HepG2 (cell line): Measurements from ENCODE around the gene PAN2. TPM values are rescaled to one million over a fixed set of nuclear protein-coding genes. Genes with fewer than 3 reads are reported as not detected.
"Not testable (repeated sequence)": the region's sequence is repeated elsewhere in the genome, so short reads cannot be mapped to it uniquely, and the experiment has no call there.

Experiments used
- ATAC-seq: fragments of 200-7000 bp; cut with Tn5 transposase; 3 replicates; pipeline ENCODE4 v1.9.1; 2020; ENCODE audit warnings: mild to moderate bottlenecking, moderate library complexity
- BruUV-seq: library from RNA; stranded (reverse); fragments of 400-500 nt; replicated peaks from 2 replicates; lab custom pipeline; 2021; lab: Mats Ljungman, UMichigan
- CTCF ChIA-PET: fragments of 300-600 bp; formaldehyde crosslinking; extraction: SDS; loops from one replicate; lab custom pipeline; 2021; ENCODE audit warnings: low total read pairs, inconsistent platforms, low intra/inter-chr PET ratio; lab: Yijun Ruan, JAX
- POLR2A ChIA-PET: fragments of 350-600 bp; sonication (Branson Sonifier 250); formaldehyde crosslinking; loops from one replicate; lab custom pipeline; 2020; ENCODE audit warnings: antibody characterized with exemption, inconsistent platforms; lab: Yijun Ruan, JAX
- DNase-seq: peaks from one replicate; pipeline ENCODE4 v3.0.0-alpha.2; 2015; ENCODE audit warnings: low spot score
- FAIRE-seq: peaks from 3 replicates; lab custom pipeline; 2011; peaks lifted over from hg19 to GRCh38; lab: Jason Lieb, UNC
- H2AFZ ChIP-seq: one replicate; pipeline ENCODE4 v1.6.1; 2011; ENCODE audit warnings: low read length, inconsistent platforms
- H3K27ac ChIP-seq: fragments of 300-600 bp; 3 replicates; pipeline ENCODE4 v1.8.0; 2011; ENCODE audit warnings: mixed run types, mild to moderate bottlenecking, mixed read lengths, low read length, inconsistent platforms; ENCODE audit not compliant: insufficient read depth; ENCODE audit errors: extremely low read length
- H3K27me3 ChIP-seq, 2 experiments: fragments of 200-600 bp in 1 of 2; 2 replicates in 1 of 2; 3 replicates in 1 of 2; pipeline versions ENCODE4 v1.6.0 to v1.8.0; 2011; ENCODE audit warnings: low read length in 2 of 2, mild to moderate bottlenecking in 2 of 2, moderate library complexity in 2 of 2, inconsistent platforms in 1 of 2; ENCODE audit not compliant: insufficient read depth in 2 of 2, control insufficient read depth in 1 of 2
- H3K36me3 ChIP-seq, 2 experiments: fragments of 200-600 bp in 1 of 2; replicated peaks in 1 of 2; 2 replicates in 1 of 2; 3 replicates in 1 of 2; pipeline versions ENCODE4 v1.5.1 to v1.8.0; 2011; ENCODE audit warnings: low read length in 2 of 2, inconsistent platforms in 1 of 2; ENCODE audit not compliant: insufficient read depth in 2 of 2, control insufficient read depth in 1 of 2
- H3K4me1 ChIP-seq: 2 replicates; pipeline ENCODE4 v1.5.1; 2012; ENCODE audit warnings: low read length, inconsistent platforms; ENCODE audit not compliant: insufficient read depth
- H3K4me2 ChIP-seq: 2 replicates; pipeline ENCODE4 v1.6.0; 2011; ENCODE audit warnings: low read depth, low read length, inconsistent platforms
- H3K4me3 ChIP-seq, 3 experiments: fragments of 200-600 bp in 1 of 3; sonication (generic), shearing (Covaris generic) in 1 of 3; replicated peaks in 1 of 3; 2 replicates each; pipeline ENCODE4 v1.5.1; 2011 to 2016; ENCODE audit warnings: low read length in 3 of 3, inconsistent platforms in 2 of 3, low read depth in 2 of 3, mild to moderate bottlenecking in 2 of 3, control low read depth in 1 of 3, mixed read lengths in 1 of 3; ENCODE audit not compliant: insufficient read depth in 1 of 3
- H3K79me2 ChIP-seq: one replicate; pipeline ENCODE4 v1.6.1; 2011; ENCODE audit warnings: low read length, inconsistent platforms; ENCODE audit not compliant: insufficient read depth
- H3K9ac ChIP-seq: 2 replicates; pipeline ENCODE4 v1.6.0; 2011; ENCODE audit warnings: mild to moderate bottlenecking, low read depth, low read length, inconsistent platforms; ENCODE audit not compliant: insufficient read depth
- H3K9me3 ChIP-seq: 2 replicates; pipeline ENCODE4 v1.5.1; 2012; ENCODE audit warnings: mild to moderate bottlenecking, low read length
- H4K20me1 ChIP-seq: 2 replicates; pipeline ENCODE4 v1.6.0; 2011; ENCODE audit warnings: inconsistent platforms, mild to moderate bottlenecking, low read length, moderate library complexity; ENCODE audit not compliant: insufficient read depth
- CEBPB ChIP-seq: IDR thresholded peaks from 2 replicates; pipeline ENCODE4 v1.6.1; 2011; ENCODE audit warnings: low read depth, low read length, improper control_type of control experiment, borderline replicate concordance
- CEBPG ChIP-seq: IDR thresholded peaks from 2 replicates; pipeline ENCODE4 v1.6.1; 2016
- HOXA7 ChIP-seq: sonication (generic); formaldehyde crosslinking; IDR thresholded peaks from 2 replicates; pipeline ENCODE4 v1.8.1; 2022; ENCODE audit warnings: mild to moderate bottlenecking, missing genetic modification reagents, moderate library complexity
- KLF12 ChIP-seq: sonication (generic); formaldehyde crosslinking; IDR thresholded peaks from 2 replicates; pipeline ENCODE4 v1.4.0; 2020; ENCODE audit warnings: missing genetic modification reagents, borderline replicate concordance
- NFE2L2 ChIP-seq: fragments of 150-350 bp; IDR thresholded peaks from 2 replicates; pipeline ENCODE4 v1.6.1; 2014; ENCODE audit warnings: low read length
- SOX13 ChIP-seq, 3 experiments: fragments of 450-650 bp in 1 of 3; sonication (generic) in 1 of 3; formaldehyde crosslinking in 1 of 3; IDR thresholded peaks in 2 of 3; conservative IDR thresholded peaks in 1 of 3; 2 replicates each; pipeline versions ENCODE4 v1.5.0 to v1.6.1; 2016 to 2020; ENCODE audit warnings: antibody characterized with exemption in 1 of 3, mild to moderate bottlenecking in 1 of 3, missing compliant biosample characterization in 1 of 3, missing genetic modification reagents in 1 of 3, moderate library complexity in 1 of 3
- SOX6 ChIP-seq, 2 experiments: fragments of 450-650 bp in 1 of 2; sonication (generic) in 1 of 2; formaldehyde crosslinking in 1 of 2; IDR thresholded peaks; 2 replicates each; pipeline versions ENCODE4 v1.4.0 to v1.6.1; 2017 to 2020; ENCODE audit warnings: antibody characterized with exemption in 1 of 2, mild to moderate bottlenecking in 1 of 2, missing genetic modification reagents in 1 of 2
- SRF ChIP-seq: IDR thresholded peaks from 2 replicates; pipeline ENCODE4 v1.6.1; 2011; ENCODE audit warnings: mild to moderate bottlenecking, low read depth, low read length, moderate library complexity
- TOPORS ChIP-seq: sonication (generic); formaldehyde crosslinking; IDR thresholded peaks from 2 replicates; pipeline ENCODE4 v1.8.0; 2023; ENCODE audit warnings: mild to moderate bottlenecking, missing genetic modification reagents
- ZBTB46 ChIP-seq: sonication (generic); formaldehyde crosslinking; IDR thresholded peaks from 2 replicates; pipeline ENCODE4 v1.4.0; 2020; ENCODE audit warnings: mild to moderate bottlenecking, missing genetic modification reagents, borderline replicate concordance
- ZNF121 ChIP-seq: sonication (generic); formaldehyde crosslinking; IDR thresholded peaks from 2 replicates; pipeline ENCODE4 v1.5.0; 2020; ENCODE audit warnings: mild to moderate bottlenecking, missing genetic modification reagents
- WGBS: methylation state at CpG from one replicate; pipeline ENCODE4 v1.1.6; 2017; ENCODE audit warnings: low lambda C conversion rate; 5-methylcytosine and 5-hydroxymethylcytosine counted together
- in situ Hi-C: cut with HindIII; loops from 2 replicates; pipeline ENCODE4 v1.10.0; 2017; ENCODE audit warnings: low pct_unique_long_range_greater_than_20kb; ENCODE audit not compliant: extremely low pct_ligation_motif_present
- intact Hi-C: fragments of 100-400 bp; cut with micrococcal nuclease; formaldehyde crosslinking; loops from one replicate; pipeline ENCODE4 v1.10.0; 2022; ENCODE audit not compliant: unreplicated experiment
- polyA plus RNA-seq, 8 experiments: library from polyadenylated mRNA; depleted of rRNA in 3 of 8; stranded (reverse) in 7 of 8; unstranded in 1 of 8; fragments of >200 nt; fragmentation: Illumina TruSeq in 4 of 8; extraction: Trizol in 4 of 8; gene quantifications; 2 replicates each; pipeline versions ENCODE4 v1.2.1 to v1.2.3, GENCODE V29; 2011 to 2016; ENCODE audit warnings: low read depth in 4 of 8, missing spikeins in 1 of 8, mixed read lengths in 1 of 8; ENCODE audit not compliant: insufficient read depth in 1 of 8
- total RNA-seq, 5 experiments: library from RNA; depleted of rRNA; stranded (reverse); fragments of >200 nt; fragmentation: Illumina TruSeq; extraction: Trizol; gene quantifications; 2 replicates each; pipeline ENCODE4 v1.2.3, GENCODE V29; 2016; ENCODE audit warnings: low read depth in 1 of 5

The PAN2 gene
- total and polyA plus RNA-seq, 2 of the 13 experiments (the other 11 are each of a cell fraction or from before 2014, with no cell fraction given): 27.2 to 61.1 TPM

GRCh38 chr12:56288705-56289387, 45.0 kb downstream of the PAN2 start (continued):
- TF ChIP-seq SOX6 (IDR thresholded peaks at IDR 0.05) (no peak), SOX6 (CRISPR knock-in tag; IDR thresholded peaks at IDR 0.05) (peak; percentile 53; the same call in 1 of the 2 replicates), SRF (peak; percentile 80), SOX13 (IDR thresholded peaks at IDR 0.05) (no peak), SOX13 (CRISPR knock-in tag; conservative IDR thresholded peaks at IDR 0.05 in 1 of 2, IDR thresholded peaks at IDR 0.05 in 1 of 2) (peak in 1 of 2 experiments; percentile 59; a peak in 1 of 4 replicates), ZNF121 (CRISPR knock-in tag) (peak; percentile 79)

DNA sequence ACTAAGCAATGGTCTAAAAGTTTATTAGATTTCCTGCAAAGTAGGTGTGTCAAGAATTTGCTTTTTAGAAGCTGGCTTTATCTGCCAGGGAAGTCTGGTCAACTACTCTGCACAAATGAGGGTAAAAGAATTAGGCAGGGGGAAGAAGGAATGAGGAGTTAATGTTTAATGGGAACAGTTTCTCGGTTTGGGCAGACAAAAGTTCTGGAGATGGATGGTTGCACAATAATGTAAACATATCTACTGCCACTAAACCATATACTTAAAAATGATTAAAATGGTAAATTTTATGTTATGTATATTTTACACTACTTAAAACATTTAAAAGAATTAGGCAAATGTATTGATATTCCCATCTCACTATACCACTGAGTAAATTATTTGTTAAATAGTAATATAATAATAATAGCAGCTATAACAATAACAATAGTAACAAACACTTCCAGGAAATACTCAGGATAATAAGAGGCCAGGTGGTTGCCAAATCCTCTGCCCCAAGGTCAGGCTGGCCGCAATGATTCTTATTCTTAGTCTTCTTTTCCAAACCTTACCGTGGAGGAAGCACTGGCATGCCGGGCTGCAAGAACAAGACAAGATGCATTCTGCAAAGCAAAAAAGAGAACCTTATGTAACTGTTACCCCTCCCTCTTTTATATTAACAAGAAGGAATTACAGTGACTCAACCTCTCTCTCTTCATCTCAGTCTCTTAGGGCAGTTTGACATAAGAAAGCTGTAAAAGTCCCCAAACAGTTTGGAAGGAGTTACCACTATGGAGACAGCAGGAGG, 47.6 kb downstream of the PAN2 start:
- no peaks in the 10 kb centered on the region for H3K27me3 ChIP-seq
- H3K79me2 ChIP-seq: peaks cover 28% of the 10 kb centered on the region
- no peak for FAIRE-seq
- CTCF ChIA-PET: interaction anchor here (1.9 kb wide), 1 partner anchor 178 kb away, joined by 9 read pairs; no protein-coding TSS in a partner anchor
- no peaks in the 10 kb centered on the region for H3K9me3 ChIP-seq
- TF ChIP-seq TOPORS (CRISPR knock-in tag) (no peak), NFE2L2 (no peak), KLF12 (CRISPR knock-in tag) (no peak), HOXA7 (CRISPR knock-in tag) (no peak), CEBPG (CRISPR knock-in tag) (peak; percentile 42), CEBPB (peak; percentile 58; the same call in 1 of the 2 replicates), ZBTB46 (CRISPR knock-in tag) (no peak)
- intact Hi-C loops (loop anchor here (2.0 kb wide), 1 partner anchor 19 kb away; the partner anchor contains the start of gene COQ10A), in situ Hi-C loops (no loop called here)
- peak overlapping the region; percentile 30 for H3K27ac ChIP-seq
- no peak overlapping the region for H3K4me3 ChIP-seq
- H3K4me2 ChIP-seq: no peak overlapping the region
- peaks cover 8 to 54% of the 10 kb centered on the region in 2 experiments for H3K36me3 ChIP-seq
- H4K20me1 ChIP-seq: 0 out of 2 replicates have a peak, but pooled peaks cover 2% of the 10 kb centered on the region
- ATAC-seq: no peak
- 64% methylated on average over 4 of the region's 4 CpGs for WGBS
- DNase-seq: no peak
- BruUV-seq: TSS peak; percentile 19
- peaks cover 53% of the 10 kb centered on the region for H3K4me1 ChIP-seq
- POLR2A ChIA-PET: interaction anchor here (1.1 to 2.9 kb wide), 4 partner anchors 13 to 74 kb away, joined by 3 to 15 read pairs (median 8); partner anchors contain the start of genes CNPY2, COQ10A, CS and STAT2
- no peak overlapping the region for H3K9ac ChIP-seq
- no peak overlapping the region for H2AFZ ChIP-seq

GRCh38 chr12:56284263-56284662, 49.5 kb downstream of the PAN2 start:
- WGBS: 100% methylated on average over 5 of the region's 5 CpGs
- H3K9ac ChIP-seq, H3K4me2 ChIP-seq, DNase-seq, ATAC-seq, H3K4me3 ChIP-seq, H3K9me3 ChIP-seq, BruUV-seq, H4K20me1 ChIP-seq, FAIRE-seq, in situ Hi-C loops, H3K27me3 ChIP-seq, intact Hi-C loops, H2AFZ ChIP-seq, CTCF ChIA-PET, H3K27ac ChIP-seq: not testable (repeated sequence)
- peaks cover 38% of the 10 kb centered on the region for H3K4me1 ChIP-seq
- H3K36me3 ChIP-seq: peaks cover 12 to 51% of the 10 kb centered on the region in 2 experiments
- peaks cover 15% of the 10 kb centered on the region for H3K79me2 ChIP-seq
- POLR2A ChIA-PET: interaction anchor here (1.5 kb wide), 1 partner anchor 17 kb away, joined by 4 read pairs; no protein-coding TSS in a partner anchor
